Prostate gland (tissue), 2 donors: ENCODE measurements around the gene DEFB132. TPM values are rescaled to one million over a fixed set of nuclear protein-coding genes. Genes with fewer than 3 reads are reported as not detected.

Source experiments
- DNase-seq: peaks from one replicate; pipeline ENCODE4 v3.0.0-alpha.2; 2019; ENCODE audit warnings: low spot score
- H3K27ac ChIP-seq, 2 donors: fragments of 200-600 bp; sonication (generic); 2 replicates each; pipeline ENCODE4 v1.5.1; 2017 to 2019
- H3K27me3 ChIP-seq: fragments of 200-600 bp; sonication (generic); replicated peaks from 2 replicates; pipeline ENCODE4 v1.5.1; 2019; ENCODE audit not compliant: insufficient read depth
- H3K36me3 ChIP-seq, 2 donors: fragments of 200-600 bp; sonication (generic); 1 replicate in 1 of 2; 2 replicates in 1 of 2; pipeline versions ENCODE4 v1.5.1 to v1.8.1; 2017 to 2019
- H3K4me1 ChIP-seq: fragments of 200-600 bp; sonication (generic); replicated peaks from 2 replicates; pipeline ENCODE4 v1.5.1; 2019
- H3K4me3 ChIP-seq, 2 donors: fragments of 200-600 bp; sonication (generic); 2 replicates each; pipeline ENCODE4 v1.5.1; 2017 to 2019
- H3K9me3 ChIP-seq: fragments of 200-600 bp; sonication (generic); 2 replicates; pipeline ENCODE4 v1.5.1; 2017
- CTCF ChIP-seq, 4 experiments: fragments of 200-600 bp in 2 of 4; fragments of 450-650 bp in 2 of 4; sonication (generic) in 2 of 4; IDR thresholded peaks; 1 replicate in 3 of 4; 2 replicates in 1 of 4; pipeline ENCODE4 v1.5.1; 2016 to 2019; ENCODE audit warnings: antibody characterized with exemption in 4 of 4, mild to moderate bottlenecking in 2 of 4, moderate library complexity in 2 of 4
- POLR2A ChIP-seq: fragments of 450-650 bp; IDR thresholded peaks from one replicate; pipeline ENCODE4 v1.6.1; 2016; ENCODE audit warnings: antibody characterized with exemption, mild to moderate bottlenecking
- POLR2AphosphoS5 ChIP-seq: sonication (generic); formaldehyde crosslinking; IDR thresholded peaks from one replicate; pipeline ENCODE4 v1.6.1; 2017; ENCODE audit warnings: antibody characterized with exemption
- WGBS: methylation state at CpG from one replicate; pipeline ENCODE4 v1.1.5; 2018; 5-methylcytosine and 5-hydroxymethylcytosine counted together
- intact Hi-C: fragments of 100-400 bp; cut with DNase I; formaldehyde crosslinking; loops from one replicate; pipeline ENCODE4 v1.14.2; 2022
- total RNA-seq, 2 donors: library from RNA; depleted of rRNA; stranded (reverse); fragments of >200 nt; gene quantifications; one replicate each; pipeline ENCODE4 v1.1.0, GENCODE V29; 2016

DEFB132 gene
- total RNA-seq, 2 donors from 2014 or later = 2.2 to 3.3 TPM

- Histone ChIP-seq H3K27me3 (no peaks in the 10 kb centered on the region), H3K4me3 (no peak overlapping the region), H3K4me1 (no peaks in the 10 kb centered on the region), H3K27ac (no peak overlapping the region), H3K36me3 (no peaks in the 10 kb centered on the region), H3K9me3 (no peaks in the 10 kb centered on the region)
- WGBS = 93% methylated on average over 7 of the region's 7 CpGs
- no peak for TF ChIP-seq POLR2AphosphoS5
- TF ChIP-seq POLR2A = no peak
- no peak for TF ChIP-seq CTCF (IDR thresholded peaks at IDR 0.05)
- intact Hi-C loops = no loop called here
- no peak for DNase-seq
Observed at GRCh38 chr20:275791-276190, 18.3 kb downstream of the DEFB132 start.

DNA sequence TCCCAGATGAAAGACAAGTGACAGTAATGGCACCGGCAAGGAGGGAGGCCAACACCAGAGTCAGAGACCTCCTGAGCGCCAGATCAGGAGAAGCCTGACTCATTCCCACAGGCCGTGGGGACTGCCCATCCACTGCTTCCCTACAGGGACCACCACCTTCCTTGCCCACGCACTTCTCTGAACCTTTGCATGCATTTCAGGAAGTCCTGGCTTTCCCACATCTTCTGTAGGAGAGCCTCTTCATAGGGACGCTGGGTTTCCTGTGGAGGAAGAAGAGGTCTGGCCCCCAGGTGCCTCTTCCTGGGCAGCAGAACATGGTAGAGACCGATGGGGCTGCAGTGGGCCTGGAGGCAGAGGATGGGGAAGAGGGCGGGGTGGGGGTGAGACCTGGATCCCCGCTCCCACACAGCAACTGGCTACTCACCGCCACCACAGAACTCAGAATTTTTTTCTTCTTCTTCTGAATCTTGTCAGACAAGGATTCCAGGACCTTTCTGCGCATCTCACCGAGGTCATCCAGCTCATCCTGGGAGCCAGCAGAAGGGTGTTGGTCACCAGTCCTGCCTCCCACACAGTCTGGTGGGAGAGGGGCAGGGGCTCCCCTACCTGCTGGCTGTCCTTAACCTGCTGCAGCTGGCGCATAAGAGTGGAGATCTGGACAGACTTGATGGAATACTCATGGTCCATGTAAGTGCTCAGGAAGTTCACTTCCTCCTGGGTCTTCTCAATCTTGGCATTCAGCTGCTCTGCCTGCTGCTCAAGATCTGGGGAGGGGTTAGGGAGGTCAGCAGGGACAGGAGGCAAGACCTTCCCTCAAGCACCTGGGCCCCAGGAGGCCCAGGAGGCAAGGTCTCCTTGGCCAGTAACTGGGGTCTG, 19.3 kb downstream of the DEFB132 start:
- Histone ChIP-seq H3K36me3 (no peaks in the 10 kb centered on the region), H3K9me3 (no peaks in the 10 kb centered on the region), H3K4me1 (no peaks in the 10 kb centered on the region), H3K27ac (no peak overlapping the region), H3K4me3 (no peak overlapping the region), H3K27me3 (no peaks in the 10 kb centered on the region)
- TF ChIP-seq POLR2AphosphoS5 = no peak
- no peak for TF ChIP-seq CTCF (IDR thresholded peaks at IDR 0.05)
- TF ChIP-seq POLR2A = no peak
- intact Hi-C loops = no loop called here
- 92% methylated on average over 11 of the region's 12 CpGs for WGBS
- no peak for DNase-seq

- WGBS = 68% methylated on average over 3 of the region's 3 CpGs
- intact Hi-C loops = no loop called here
Observed at GRCh38 chr20:277496-277781, 19.9 kb downstream of the DEFB132 start.

DNA sequence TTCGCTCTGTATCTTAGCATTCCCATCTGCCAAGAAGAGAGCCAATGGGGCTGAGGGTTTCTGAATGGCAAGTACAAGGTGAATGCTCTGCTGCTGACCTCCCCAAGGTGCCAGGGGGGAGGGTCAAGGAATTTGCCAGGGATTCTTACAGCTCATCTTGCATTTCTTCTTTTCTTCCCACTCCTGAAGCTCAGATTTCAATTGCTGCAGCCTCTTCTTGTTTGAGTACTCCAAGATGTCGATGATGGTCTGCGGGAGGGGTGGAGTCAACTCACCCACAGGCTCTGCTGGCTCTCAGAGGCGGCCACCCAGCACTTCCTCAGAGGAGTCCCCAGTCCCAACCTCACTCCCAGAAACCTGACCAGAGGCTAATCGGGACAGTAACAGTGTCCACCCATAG, 20.7 kb downstream of the DEFB132 start:
- 78% methylated on average over 5 of the region's 5 CpGs for WGBS
- intact Hi-C loops = no loop called here
- Histone ChIP-seq H3K4me1 (no peaks in the 10 kb centered on the region), H3K27me3 (no peaks in the 10 kb centered on the region), H3K27ac (no peak overlapping the region), H3K4me3 (no peak overlapping the region), H3K9me3 (no peaks in the 10 kb centered on the region), H3K36me3 (no peaks in the 10 kb centered on the region)
- TF ChIP-seq CTCF (IDR thresholded peaks at IDR 0.05) = no peak
- TF ChIP-seq POLR2AphosphoS5 = no peak
- TF ChIP-seq POLR2A = no peak
- no peak for DNase-seq

More at GRCh38 chr20:277496-277781, 19.9 kb downstream of the DEFB132 start:
- DNase-seq = no peak
- no peak overlapping the region for H3K4me3 ChIP-seq
- no peak for TF ChIP-seq POLR2AphosphoS5
- no peak for TF ChIP-seq POLR2A
- TF ChIP-seq CTCF (IDR thresholded peaks at IDR 0.05) = no peak
- H3K27me3 ChIP-seq = no peaks in the 10 kb centered on the region
- no peaks in the 10 kb centered on the region for H3K9me3 ChIP-seq
- no peaks in the 10 kb centered on the region for H3K36me3 ChIP-seq
- H3K27ac ChIP-seq = no peak overlapping the region
- H3K4me1 ChIP-seq = no peaks in the 10 kb centered on the region
